ENCODE measurements around the gene ATP8A2.

DNA sequence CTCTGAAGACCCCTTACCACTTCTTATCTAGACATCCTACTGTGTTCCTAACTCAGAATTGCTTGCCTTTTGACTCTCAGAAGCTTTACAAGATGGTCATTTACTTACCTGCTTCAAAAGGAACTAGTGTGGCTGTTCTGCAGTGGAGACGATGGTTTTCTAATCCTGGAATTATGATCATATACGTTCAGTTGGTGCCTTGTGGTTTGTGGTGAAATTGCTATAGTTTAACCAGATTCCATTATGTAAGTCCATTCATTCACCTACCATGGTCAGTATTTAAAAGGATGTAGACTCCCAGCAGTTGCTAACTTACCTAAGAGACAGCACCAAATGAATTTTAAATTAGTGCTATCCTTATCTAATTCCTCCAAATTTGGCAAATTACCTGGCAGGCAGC is 469.2 kb downstream of the ATP8A2 start:
- TF ChIP-seq POLR2A (IDR thresholded peaks at IDR 0.05): no peak
- TF ChIP-seq, protein P1, sequence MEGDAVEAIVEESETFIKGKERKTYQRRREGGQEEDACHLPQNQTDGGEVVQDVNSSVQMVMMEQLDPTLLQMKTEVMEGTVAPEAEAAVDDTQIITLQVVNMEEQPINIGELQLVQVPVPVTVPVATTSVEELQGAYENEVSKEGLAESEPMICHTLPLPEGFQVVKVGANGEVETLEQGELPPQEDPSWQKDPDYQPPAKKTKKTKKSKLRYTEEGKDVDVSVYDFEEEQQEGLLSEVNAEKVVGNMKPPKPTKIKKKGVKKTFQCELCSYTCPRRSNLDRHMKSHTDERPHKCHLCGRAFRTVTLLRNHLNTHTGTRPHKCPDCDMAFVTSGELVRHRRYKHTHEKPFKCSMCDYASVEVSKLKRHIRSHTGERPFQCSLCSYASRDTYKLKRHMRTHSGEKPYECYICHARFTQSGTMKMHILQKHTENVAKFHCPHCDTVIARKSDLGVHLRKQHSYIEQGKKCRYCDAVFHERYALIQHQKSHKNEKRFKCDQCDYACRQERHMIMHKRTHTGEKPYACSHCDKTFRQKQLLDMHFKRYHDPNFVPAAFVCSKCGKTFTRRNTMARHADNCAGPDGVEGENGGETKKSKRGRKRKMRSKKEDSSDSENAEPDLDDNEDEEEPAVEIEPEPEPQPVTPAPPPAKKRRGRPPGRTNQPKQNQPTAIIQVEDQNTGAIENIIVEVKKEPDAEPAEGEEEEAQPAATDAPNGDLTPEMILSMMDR (IDR thresholded peaks at IDR 0.05 in 4 of 5, conservative IDR thresholded peaks at IDR 0.05 in 1 of 5): no peak
